ENCODE results near the gene CMTM4.
"Not testable (repeated sequence)": the region's sequence is repeated elsewhere in the genome, so short reads cannot be mapped to it uniquely, and the experiment has no call there.

CMTM4 gene

GRCh38 chr16:66598111-66598510 is 98.4 kb downstream of the CMTM4 start:
- H3K27ac ChIP-seq (ENCODE audit: low read depth in 2 of 2, low read length in 2 of 2): no peak overlapping the region
- H3K9ac ChIP-seq (ENCODE audit: low read depth in 1 of 2, low read length in 2 of 2): no peak overlapping the region
- H3K36me3 ChIP-seq (ENCODE audit: control insufficient read depth in 2 of 2, insufficient read depth in 2 of 2, low read length in 2 of 2): no peaks in the 10 kb centered on the region
- no peaks in the 10 kb centered on the region for H3K9me3 ChIP-seq (ENCODE audit: control insufficient read depth in 2 of 2, low read length in 2 of 2)
- H3K4me3 ChIP-seq (ENCODE audit: low read length in 2 of 2): no peak overlapping the region
- H3K27me3 ChIP-seq (ENCODE audit: control insufficient read depth in 2 of 2, insufficient read depth in 2 of 2, low read length in 2 of 2): no peaks in the 10 kb centered on the region
- no peaks in the 10 kb centered on the region for H3K4me1 ChIP-seq (ENCODE audit: control insufficient read depth in 2 of 2, insufficient read depth in 2 of 2, low read length in 2 of 2)

GRCh38 chr16:66596986-66597848 is 99.3 kb downstream of the CMTM4 start:
- Histone ChIP-seq H3K4me1 (ENCODE audit: control insufficient read depth in 2 of 2, insufficient read depth in 2 of 2, low read length in 2 of 2) (no peaks in the 10 kb centered on the region), H3K4me3 (ENCODE audit: low read length in 2 of 2) (no peak overlapping the region), H3K27me3 (ENCODE audit: control insufficient read depth in 2 of 2, insufficient read depth in 2 of 2, low read length in 2 of 2) (no peaks in the 10 kb centered on the region), H3K9ac (ENCODE audit: low read depth in 1 of 2, low read length in 2 of 2) (no peak overlapping the region), H3K27ac (ENCODE audit: low read depth in 2 of 2, low read length in 2 of 2) (no peak overlapping the region), H3K9me3 (ENCODE audit: control insufficient read depth in 2 of 2, low read length in 2 of 2) (no peaks in the 10 kb centered on the region), H3K36me3 (ENCODE audit: control insufficient read depth in 2 of 2, insufficient read depth in 2 of 2, low read length in 2 of 2) (no peaks in the 10 kb centered on the region)

GRCh38 chr16:66596559-66596958 is 100.0 kb downstream of the CMTM4 start:
- not testable (repeated sequence) for H3K9ac ChIP-seq (ENCODE audit: low read depth in 1 of 2, low read length in 2 of 2); H3K4me3 ChIP-seq (ENCODE audit: low read length in 2 of 2); H3K27me3 ChIP-seq (ENCODE audit: control insufficient read depth in 2 of 2, insufficient read depth in 2 of 2, low read length in 2 of 2); H3K36me3 ChIP-seq (ENCODE audit: control insufficient read depth in 2 of 2, insufficient read depth in 2 of 2, low read length in 2 of 2); H3K4me1 ChIP-seq (ENCODE audit: control insufficient read depth in 2 of 2, insufficient read depth in 2 of 2, low read length in 2 of 2); H3K9me3 ChIP-seq (ENCODE audit: control insufficient read depth in 2 of 2, low read length in 2 of 2); H3K27ac ChIP-seq (ENCODE audit: low read depth in 2 of 2, low read length in 2 of 2)

DNA sequence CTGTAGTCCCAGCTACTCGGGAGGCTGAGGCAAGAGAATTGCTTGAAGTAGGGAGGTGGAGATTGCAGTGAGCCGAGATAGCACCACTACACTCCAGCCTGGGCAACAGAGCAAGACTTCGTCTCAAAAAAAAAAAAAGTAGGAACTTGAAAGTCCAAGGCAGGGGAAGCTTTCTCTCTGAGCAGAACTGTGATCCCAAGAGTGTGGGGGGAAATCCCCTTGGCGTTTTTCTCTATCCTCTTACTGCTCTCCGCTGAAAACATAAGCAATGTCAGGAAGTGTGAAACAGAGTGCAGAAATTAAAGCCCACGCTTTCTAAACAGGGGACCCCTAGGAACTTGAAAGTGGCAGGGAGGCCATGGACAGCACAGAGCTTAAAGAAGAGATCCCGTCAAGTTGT is 101.8 kb downstream of the CMTM4 start:
- Histone ChIP-seq H3K27ac (ENCODE audit: low read depth in 2 of 2, low read length in 2 of 2) (no peak overlapping the region), H3K9me3 (ENCODE audit: control insufficient read depth in 2 of 2, low read length in 2 of 2) (no peaks in the 10 kb centered on the region), H3K9ac (ENCODE audit: low read depth in 1 of 2, low read length in 2 of 2) (no peak overlapping the region), H3K27me3 (ENCODE audit: control insufficient read depth in 2 of 2, insufficient read depth in 2 of 2, low read length in 2 of 2) (no peaks in the 10 kb centered on the region), H3K4me3 (ENCODE audit: low read length in 2 of 2) (no peak overlapping the region), H3K36me3 (ENCODE audit: control insufficient read depth in 2 of 2, insufficient read depth in 2 of 2, low read length in 2 of 2) (no peaks in the 10 kb centered on the region), H3K4me1 (ENCODE audit: control insufficient read depth in 2 of 2, insufficient read depth in 2 of 2, low read length in 2 of 2) (no peaks in the 10 kb centered on the region)

- Histone ChIP-seq H3K36me3 (ENCODE audit: control insufficient read depth in 2 of 2, insufficient read depth in 2 of 2, low read length in 2 of 2) (no peaks in the 10 kb centered on the region), H3K4me1 (ENCODE audit: control insufficient read depth in 2 of 2, insufficient read depth in 2 of 2, low read length in 2 of 2) (no peaks in the 10 kb centered on the region), H3K27ac (ENCODE audit: low read depth in 2 of 2, low read length in 2 of 2) (no peak overlapping the region), H3K9me3 (ENCODE audit: control insufficient read depth in 2 of 2, low read length in 2 of 2) (no peaks in the 10 kb centered on the region), H3K9ac (ENCODE audit: low read depth in 1 of 2, low read length in 2 of 2) (no peak overlapping the region), H3K4me3 (ENCODE audit: low read length in 2 of 2) (no peak overlapping the region), H3K27me3 (ENCODE audit: control insufficient read depth in 2 of 2, insufficient read depth in 2 of 2, low read length in 2 of 2) (no peaks in the 10 kb centered on the region)
These were observed 103.7 kb downstream of the CMTM4 start for GRCh38 chr16:66592814-66593213.

GRCh38 chr16:66592241-66592640 is 104.3 kb downstream of the CMTM4 start:
- Histone ChIP-seq H3K4me3 (ENCODE audit: low read length in 2 of 2) (no peak overlapping the region), H3K36me3 (ENCODE audit: control insufficient read depth in 2 of 2, insufficient read depth in 2 of 2, low read length in 2 of 2) (no peaks in the 10 kb centered on the region), H3K27ac (ENCODE audit: low read depth in 2 of 2, low read length in 2 of 2) (no peak overlapping the region), H3K9me3 (ENCODE audit: control insufficient read depth in 2 of 2, low read length in 2 of 2) (no peaks in the 10 kb centered on the region), H3K27me3 (ENCODE audit: control insufficient read depth in 2 of 2, insufficient read depth in 2 of 2, low read length in 2 of 2) (no peaks in the 10 kb centered on the region), H3K4me1 (ENCODE audit: control insufficient read depth in 2 of 2, insufficient read depth in 2 of 2, low read length in 2 of 2) (no peaks in the 10 kb centered on the region), H3K9ac (ENCODE audit: low read depth in 1 of 2, low read length in 2 of 2) (no peak overlapping the region)

DNA sequence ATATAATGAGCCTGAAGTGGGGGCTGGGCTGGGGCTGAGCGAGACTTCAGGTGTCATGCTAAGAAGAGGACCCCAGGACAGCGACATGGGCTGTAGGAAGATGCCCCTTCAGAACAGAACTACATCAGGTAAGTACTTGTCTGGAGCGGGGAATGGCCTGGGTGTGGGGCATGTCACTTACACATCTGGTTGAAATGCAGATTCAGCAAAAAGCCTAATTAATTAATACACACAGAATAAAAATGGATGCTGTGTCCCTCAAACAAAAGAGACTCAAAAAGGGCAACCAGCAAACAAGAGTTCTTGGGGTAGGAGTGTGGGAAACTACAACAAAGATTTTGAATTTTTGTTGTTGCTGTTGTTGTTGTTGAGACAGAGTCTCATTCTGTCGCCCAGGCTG is 105.5 kb downstream of the CMTM4 start:
- Histone ChIP-seq H3K27ac (ENCODE audit: low read depth in 2 of 2, low read length in 2 of 2) (no peak overlapping the region), H3K4me3 (ENCODE audit: low read length in 2 of 2) (no peak overlapping the region), H3K27me3 (ENCODE audit: control insufficient read depth in 2 of 2, insufficient read depth in 2 of 2, low read length in 2 of 2) (no peaks in the 10 kb centered on the region), H3K9ac (ENCODE audit: low read depth in 1 of 2, low read length in 2 of 2) (no peak overlapping the region), H3K36me3 (ENCODE audit: control insufficient read depth in 2 of 2, insufficient read depth in 2 of 2, low read length in 2 of 2) (no peaks in the 10 kb centered on the region), H3K9me3 (ENCODE audit: control insufficient read depth in 2 of 2, low read length in 2 of 2) (no peaks in the 10 kb centered on the region), H3K4me1 (ENCODE audit: control insufficient read depth in 2 of 2, insufficient read depth in 2 of 2, low read length in 2 of 2) (no peaks in the 10 kb centered on the region)

GRCh38 chr16:66590322-66590721 is 106.2 kb downstream of the CMTM4 start:
- Histone ChIP-seq H3K27ac (ENCODE audit: low read depth in 2 of 2, low read length in 2 of 2) (no peak overlapping the region), H3K9me3 (ENCODE audit: control insufficient read depth in 2 of 2, low read length in 2 of 2) (no peaks in the 10 kb centered on the region), H3K36me3 (ENCODE audit: control insufficient read depth in 2 of 2, insufficient read depth in 2 of 2, low read length in 2 of 2) (no peaks in the 10 kb centered on the region), H3K4me1 (ENCODE audit: control insufficient read depth in 2 of 2, insufficient read depth in 2 of 2, low read length in 2 of 2) (no peaks in the 10 kb centered on the region), H3K27me3 (ENCODE audit: control insufficient read depth in 2 of 2, insufficient read depth in 2 of 2, low read length in 2 of 2) (no peaks in the 10 kb centered on the region), H3K9ac (ENCODE audit: low read depth in 1 of 2, low read length in 2 of 2) (peak overlapping the region in 1 of 2 donors; percentile 9), H3K4me3 (ENCODE audit: low read length in 2 of 2) (peak overlapping the region in 1 of 2 donors; percentile 50)

DNA sequence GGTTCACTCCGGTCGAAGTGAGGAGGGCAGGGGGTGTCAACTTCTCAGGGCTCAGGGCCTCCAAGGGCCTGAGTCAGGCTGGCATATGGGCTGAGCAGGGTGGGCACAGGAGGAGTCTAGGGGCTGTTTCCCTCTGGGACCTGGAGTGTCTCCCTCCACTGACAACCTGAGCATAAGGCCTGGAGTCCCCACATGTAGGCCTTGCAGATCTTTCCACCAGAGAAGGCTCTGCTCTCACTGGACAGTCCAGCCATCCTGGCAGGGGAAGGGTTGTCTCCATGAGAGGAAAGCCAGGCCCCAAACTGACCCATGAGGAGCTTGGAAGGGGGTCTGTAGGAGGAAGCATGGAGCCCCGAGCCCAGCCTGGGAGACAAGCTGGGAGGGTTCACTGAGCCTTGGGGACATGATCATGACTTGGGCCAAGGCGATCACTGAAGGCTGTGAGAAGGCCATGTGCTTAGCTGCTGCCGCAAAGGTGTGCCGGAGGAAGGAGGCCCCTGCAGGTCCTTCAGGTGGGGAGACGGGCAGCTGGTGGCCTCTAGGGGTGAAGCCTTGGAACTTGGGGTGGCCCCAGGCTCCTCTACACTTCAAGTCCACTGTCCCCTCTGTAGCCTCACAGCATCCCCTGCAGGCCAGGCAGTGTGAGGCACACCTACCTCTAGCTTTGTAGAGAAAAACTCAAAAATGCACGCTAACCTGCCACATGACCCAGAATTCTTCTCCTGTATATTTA is 107.4 kb downstream of the CMTM4 start:
- Histone ChIP-seq H3K27ac (ENCODE audit: low read depth in 2 of 2, low read length in 2 of 2) (no peak overlapping the region), H3K4me3 (ENCODE audit: low read length in 2 of 2) (no peak overlapping the region), H3K27me3 (ENCODE audit: control insufficient read depth in 2 of 2, insufficient read depth in 2 of 2, low read length in 2 of 2) (no peaks in the 10 kb centered on the region), H3K9me3 (ENCODE audit: control insufficient read depth in 2 of 2, low read length in 2 of 2) (no peaks in the 10 kb centered on the region), H3K36me3 (ENCODE audit: control insufficient read depth in 2 of 2, insufficient read depth in 2 of 2, low read length in 2 of 2) (no peaks in the 10 kb centered on the region), H3K9ac (ENCODE audit: low read depth in 1 of 2, low read length in 2 of 2) (no peak overlapping the region), H3K4me1 (ENCODE audit: control insufficient read depth in 2 of 2, insufficient read depth in 2 of 2, low read length in 2 of 2) (no peaks in the 10 kb centered on the region)

DNA sequence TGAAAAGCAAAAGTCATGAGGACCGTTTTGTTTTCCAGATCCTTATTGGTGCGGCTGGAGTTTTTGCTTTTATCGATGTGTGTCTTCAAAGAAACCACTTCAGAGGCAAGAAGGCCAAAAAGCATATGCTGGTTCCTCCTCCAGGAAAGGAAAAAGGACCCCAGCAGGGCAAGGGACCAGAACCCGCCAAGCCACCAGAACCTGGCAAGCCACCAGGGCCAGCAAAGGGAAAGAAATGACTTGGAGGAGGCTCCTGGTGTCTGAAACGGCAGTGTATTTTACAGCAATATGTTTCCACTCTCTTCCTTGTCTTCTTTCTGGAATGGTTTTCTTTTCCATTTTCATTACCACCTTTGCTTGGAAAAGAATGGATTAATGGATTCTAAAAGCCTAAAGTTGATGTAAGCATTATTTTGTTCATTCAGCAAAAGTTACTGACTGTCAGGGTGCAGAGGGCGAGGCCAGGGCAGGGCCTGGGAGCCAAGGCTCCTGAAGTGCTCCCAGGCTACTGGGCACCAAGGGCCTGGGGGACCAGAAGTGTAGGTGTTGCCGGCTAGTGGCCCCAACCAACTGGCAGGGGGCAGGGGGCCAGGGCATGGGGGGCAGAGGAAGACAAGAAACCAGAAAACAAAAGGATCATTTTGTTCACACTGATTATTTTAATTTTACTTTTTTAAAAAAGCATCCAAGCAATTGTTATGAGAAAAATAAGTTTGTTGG is 108.5 kb downstream of the CMTM4 start:
- Histone ChIP-seq H3K4me3 (ENCODE audit: low read length in 2 of 2) (no peak overlapping the region), H3K36me3 (ENCODE audit: control insufficient read depth in 2 of 2, insufficient read depth in 2 of 2, low read length in 2 of 2) (no peaks in the 10 kb centered on the region), H3K27me3 (ENCODE audit: control insufficient read depth in 2 of 2, insufficient read depth in 2 of 2, low read length in 2 of 2) (no peaks in the 10 kb centered on the region), H3K27ac (ENCODE audit: low read depth in 2 of 2, low read length in 2 of 2) (no peak overlapping the region), H3K9me3 (ENCODE audit: control insufficient read depth in 2 of 2, low read length in 2 of 2) (no peaks in the 10 kb centered on the region), H3K9ac (ENCODE audit: low read depth in 1 of 2, low read length in 2 of 2) (no peak overlapping the region), H3K4me1 (ENCODE audit: control insufficient read depth in 2 of 2, insufficient read depth in 2 of 2, low read length in 2 of 2) (no peaks in the 10 kb centered on the region)

Measured in mucosa of rectum (tissue), 2 donors.